ENCODE results near the gene AQR.

DNA sequence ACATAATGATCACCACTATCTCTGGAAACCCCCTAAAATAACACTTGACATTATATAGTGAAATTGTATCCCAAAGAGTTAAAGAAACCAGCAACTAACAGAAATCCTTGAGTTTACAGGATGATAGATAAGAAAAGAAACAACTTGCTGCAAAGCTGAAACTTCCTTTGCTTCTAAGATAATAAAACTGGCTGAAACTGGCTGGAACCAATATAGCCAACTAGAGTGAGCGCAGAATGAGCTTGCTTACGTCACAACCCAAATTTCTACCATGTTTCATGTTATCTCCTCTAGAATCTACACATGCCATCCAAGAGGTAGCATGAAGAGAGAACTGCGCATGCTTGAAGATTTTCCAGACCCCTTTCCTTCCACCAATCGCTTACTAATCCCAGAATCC, 90.4 kb downstream of the AQR start:
- TF ChIP-seq, protein P1, sequence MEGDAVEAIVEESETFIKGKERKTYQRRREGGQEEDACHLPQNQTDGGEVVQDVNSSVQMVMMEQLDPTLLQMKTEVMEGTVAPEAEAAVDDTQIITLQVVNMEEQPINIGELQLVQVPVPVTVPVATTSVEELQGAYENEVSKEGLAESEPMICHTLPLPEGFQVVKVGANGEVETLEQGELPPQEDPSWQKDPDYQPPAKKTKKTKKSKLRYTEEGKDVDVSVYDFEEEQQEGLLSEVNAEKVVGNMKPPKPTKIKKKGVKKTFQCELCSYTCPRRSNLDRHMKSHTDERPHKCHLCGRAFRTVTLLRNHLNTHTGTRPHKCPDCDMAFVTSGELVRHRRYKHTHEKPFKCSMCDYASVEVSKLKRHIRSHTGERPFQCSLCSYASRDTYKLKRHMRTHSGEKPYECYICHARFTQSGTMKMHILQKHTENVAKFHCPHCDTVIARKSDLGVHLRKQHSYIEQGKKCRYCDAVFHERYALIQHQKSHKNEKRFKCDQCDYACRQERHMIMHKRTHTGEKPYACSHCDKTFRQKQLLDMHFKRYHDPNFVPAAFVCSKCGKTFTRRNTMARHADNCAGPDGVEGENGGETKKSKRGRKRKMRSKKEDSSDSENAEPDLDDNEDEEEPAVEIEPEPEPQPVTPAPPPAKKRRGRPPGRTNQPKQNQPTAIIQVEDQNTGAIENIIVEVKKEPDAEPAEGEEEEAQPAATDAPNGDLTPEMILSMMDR (IDR thresholded peaks at IDR 0.05 in 2 of 3, conservative IDR thresholded peaks at IDR 0.05 in 1 of 3; ENCODE audit: borderline replicate concordance in 1 of 3, insufficient read depth in 1 of 3, low read depth in 2 of 3, low read length in 2 of 3), result no peak
- TF ChIP-seq POLR2AphosphoS5 (IDR thresholded peaks at IDR 0.05; ENCODE audit: low read depth, low read length), result no peak
